Kidney capillary endothelial cell (primary cell): Measurements from ENCODE around the gene VSX1.
A peak's percentile ranks its signal among the peaks of the same experiment; 100 is the strongest.

Experiments
- DNase-seq: peaks from one replicate; pipeline ENCODE4 v3.0.0-alpha.2; 2018; ENCODE audit warnings: low spot score

VSX1 gene

GRCh38 chr20:25065625-25066338 is 16.2 kb downstream of the VSX1 start:
- peak; percentile 44 for DNase-seq

DNA sequence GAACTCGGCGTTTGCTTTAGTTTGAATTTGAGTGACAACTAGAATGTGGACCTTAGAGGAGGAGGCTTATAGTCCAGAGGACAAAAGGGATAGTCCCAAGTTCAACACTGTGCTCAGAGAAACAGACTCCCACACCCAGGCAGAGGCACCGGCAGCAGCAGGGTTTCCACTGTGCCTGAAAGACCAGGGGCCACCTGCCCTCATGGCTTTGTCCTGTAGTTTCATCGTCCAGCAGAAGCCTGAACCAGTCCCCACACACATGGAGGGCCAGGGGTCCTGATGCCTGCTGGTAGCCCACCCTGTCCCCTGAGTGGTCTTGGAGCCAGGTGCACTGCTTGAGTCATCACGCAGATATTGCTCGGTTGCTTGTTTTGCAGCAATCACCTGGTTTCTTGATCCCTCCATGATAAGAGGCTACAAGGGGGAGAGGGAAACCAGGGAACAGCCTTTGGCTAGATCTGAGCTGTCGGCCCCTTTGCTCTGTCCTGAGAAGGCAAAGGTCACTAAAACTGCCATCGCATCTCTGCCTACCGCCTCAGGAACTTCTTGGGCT is 16.8 kb downstream of the VSX1 start:
- DNase-seq: no peak

GRCh38 chr20:25064561-25065071 is 17.3 kb downstream of the VSX1 start:
- no peak for DNase-seq

DNA sequence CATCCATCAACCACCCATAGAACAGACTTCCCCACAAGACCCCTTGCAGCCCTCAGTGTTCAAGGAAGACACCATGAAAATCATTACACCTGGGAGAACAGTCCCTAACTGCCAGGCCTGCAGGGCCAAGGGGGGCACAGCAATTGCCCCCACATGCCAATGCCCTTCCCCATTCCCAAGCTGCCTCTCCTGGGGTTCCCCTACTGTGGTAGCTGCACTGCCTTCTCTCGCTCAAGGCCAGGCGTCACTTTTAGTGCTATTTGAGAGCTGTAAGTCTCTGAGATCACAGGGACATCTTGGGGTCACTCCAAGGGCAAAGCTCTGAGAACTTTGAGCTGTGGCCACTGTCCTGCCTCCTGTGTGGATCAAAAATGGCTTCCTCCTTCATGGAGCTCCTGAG is 18.0 kb downstream of the VSX1 start:
- no peak for DNase-seq

DNA sequence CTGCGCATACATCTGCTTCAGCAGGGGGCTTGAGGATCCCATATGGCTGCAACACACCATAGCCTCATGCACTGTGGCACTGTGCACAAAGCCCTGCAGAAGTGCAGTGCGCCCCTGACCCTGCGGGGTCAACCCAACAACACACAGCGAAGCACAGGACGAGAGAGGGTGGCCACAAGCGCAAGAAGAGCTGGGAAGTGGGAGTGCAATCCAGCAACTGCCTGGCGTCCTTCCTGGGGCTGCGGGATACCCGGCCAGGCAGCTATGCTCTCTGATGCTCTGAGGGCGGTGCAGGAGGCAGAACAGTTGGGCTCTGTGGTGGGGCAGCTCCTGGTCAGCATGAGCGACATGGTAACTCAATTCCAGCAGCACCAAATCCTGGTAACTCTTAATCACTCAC is 18.4 kb downstream of the VSX1 start:
- DNase-seq: no peak

- no peak for DNase-seq
These were observed 19.1 kb downstream of the VSX1 start for GRCh38 chr20:25062841-25063240.

GRCh38 chr20:25061821-25062530 is 20.0 kb downstream of the VSX1 start:
- DNase-seq: no peak

DNA sequence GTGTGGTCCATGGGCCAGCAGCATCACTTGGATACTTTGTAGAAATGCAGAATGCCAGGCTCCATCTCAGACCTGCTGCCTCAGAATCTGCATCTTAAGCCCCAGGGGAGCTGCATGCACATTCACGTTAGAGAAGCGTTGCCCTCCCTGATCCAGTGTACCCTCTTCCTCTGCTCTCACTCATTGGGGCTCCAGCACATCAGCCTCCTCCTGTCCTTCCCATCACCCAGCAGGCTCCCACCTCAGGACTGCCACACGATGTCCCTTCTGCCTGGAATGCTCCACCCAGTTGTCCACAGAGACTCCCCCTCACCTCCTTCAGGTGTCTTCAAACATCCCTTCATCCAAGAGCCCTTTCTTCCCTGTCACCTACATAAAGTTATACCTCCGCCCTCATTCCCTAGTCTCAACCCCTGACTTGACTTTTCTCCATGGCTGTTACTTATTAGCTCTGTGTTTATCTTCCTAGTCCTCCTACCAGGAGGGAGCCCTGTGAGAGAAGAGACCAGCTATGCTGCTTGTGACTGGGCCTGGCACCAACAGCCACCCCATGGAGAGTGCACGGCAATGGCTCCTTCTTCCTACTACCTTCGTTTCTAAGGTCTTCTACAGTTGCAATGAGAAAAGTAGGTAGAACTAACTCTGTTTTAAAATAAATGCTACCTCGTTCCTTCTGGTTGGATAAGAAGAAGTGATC is 20.7 kb downstream of the VSX1 start:
- DNase-seq: no peak

- no peak for DNase-seq
These were observed 22.0 kb downstream of the VSX1 start for GRCh38 chr20:25059866-25060465.

- DNase-seq: no peak
These were observed 22.8 kb downstream of the VSX1 start for GRCh38 chr20:25058847-25059810.

DNA sequence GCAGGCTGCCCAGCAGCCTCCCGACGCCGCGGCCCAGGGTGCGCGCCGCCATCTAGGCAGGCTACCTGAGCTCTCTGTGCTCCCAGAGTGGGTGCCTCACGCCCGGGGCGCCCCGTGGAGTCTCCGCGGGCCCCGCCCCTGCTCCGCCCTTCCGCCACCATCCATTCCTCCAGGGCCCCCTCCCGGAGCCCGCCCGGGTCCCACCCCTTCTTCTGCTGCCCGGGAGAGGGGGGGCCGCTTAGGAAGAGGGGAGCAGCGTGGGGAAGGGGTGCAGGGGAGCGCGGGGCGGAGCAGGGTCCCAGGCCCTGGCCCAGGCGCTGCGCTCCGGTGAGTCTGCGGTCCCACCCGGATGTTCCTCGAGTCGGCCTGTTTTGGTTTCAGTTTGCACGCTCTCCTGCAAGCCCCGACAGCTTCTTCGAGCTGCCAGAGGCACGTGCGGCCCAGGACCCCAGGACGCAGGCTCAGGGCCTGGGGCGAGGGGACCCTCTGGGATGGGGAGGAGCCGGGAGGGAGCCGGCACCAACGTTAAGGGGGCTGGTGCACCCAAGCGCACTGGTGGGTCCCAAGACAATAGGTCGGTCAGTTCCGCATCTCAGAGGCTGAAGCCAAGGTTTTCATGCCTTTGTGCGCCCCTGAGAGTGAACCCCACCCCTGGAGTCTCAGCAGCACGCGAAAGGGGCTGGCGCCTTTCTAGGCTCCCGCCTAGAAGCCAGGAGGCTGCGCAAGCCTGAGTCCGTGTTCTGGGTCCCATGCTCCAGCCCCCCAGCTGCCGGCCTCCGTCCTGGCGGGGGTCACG is 23.7 kb downstream of the VSX1 start, which contains the start of gene ACSS1:
TSS of gene ACSS1 (minus strand) at position 89 of the 796 bp plus-strand sequence. CDS start at position 52, 37 bp downstream.
- no peak for DNase-seq

DNA sequence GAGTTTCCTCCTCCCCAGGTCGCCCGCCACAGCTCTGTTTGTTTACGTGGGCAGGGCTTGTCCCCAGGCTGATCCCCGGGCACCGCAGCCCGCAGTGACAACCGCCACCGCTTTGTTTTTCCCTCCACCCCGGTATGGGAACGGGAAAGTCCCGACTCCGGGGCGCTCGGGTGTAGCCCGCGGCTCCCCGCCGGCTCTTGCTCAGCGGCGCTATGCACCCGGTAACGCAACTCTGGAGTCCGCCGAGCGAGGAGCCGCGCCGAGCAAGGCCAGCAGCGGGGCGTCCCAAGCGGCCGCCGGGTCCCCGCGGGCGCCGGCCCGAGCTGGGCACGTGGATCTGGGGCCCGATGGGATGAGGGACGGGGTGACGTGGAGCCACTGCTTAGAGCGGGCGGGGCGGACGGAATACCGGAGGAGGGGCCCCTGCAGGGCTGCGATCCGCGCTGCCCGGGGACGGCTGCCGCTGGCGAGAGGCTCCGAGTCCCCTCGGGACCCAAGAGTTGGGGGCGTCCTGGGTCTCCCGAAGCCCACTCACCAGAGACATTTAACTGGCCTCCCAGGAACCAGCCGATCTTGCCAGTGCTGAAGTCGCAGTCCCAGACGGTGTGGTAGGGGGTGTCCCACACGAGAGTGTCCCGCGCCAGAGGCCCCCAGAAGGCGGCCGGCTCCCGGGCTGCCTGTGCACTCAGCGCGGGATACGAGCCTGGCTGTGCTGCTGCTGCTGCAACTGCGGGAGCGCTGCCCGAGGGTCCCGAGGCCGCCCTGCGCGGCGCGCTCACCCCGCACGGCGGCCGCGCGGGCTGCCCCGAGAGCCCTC is 24.5 kb downstream of the VSX1 start:
- DNase-seq: no peak

- no peak for DNase-seq
These were observed 25.2 kb downstream of the VSX1 start for GRCh38 chr20:25056690-25057233.

GRCh38 chr20:25055711-25056495 is 26.0 kb downstream of the VSX1 start:
- DNase-seq: no peak

GRCh38 chr20:25054995-25055629 is 26.8 kb downstream of the VSX1 start:
- DNase-seq: no peak

DNA sequence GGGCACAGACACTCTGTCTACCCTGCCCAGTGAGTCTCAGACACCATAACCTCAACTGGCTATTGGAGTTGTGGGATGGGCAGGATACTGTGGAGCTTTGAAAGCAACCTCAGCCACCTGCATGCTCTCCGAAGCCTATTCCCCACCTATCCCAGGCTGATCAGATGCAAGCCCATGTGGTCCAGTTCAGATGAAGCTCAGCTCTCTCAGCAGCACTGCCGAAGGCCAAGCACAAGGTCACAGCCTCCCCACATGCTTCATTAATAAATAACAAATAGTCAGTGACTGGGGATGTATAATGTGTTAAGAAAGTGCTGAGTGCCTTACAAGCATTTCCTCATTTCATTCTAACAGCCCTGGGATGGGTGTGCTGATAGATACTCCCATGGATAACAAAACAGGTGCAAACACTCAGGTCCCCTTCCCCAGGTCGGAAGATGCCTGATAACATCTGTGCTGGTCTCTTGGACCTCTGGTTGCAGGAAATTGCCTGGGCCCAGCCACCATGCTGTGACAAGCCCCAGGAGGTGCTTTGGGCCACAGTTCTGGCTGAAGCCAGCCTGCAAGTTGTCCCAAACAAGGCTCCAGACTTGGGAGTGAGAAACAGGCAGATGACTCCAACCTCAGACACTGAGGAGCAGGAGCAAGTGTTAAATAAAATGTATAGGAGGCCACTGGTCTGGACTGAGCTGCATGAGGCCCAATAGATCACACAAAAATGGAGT is 27.7 kb downstream of the VSX1 start:
- DNase-seq: no peak
